Measurements from ENCODE around the gene PARVG.

PARVG gene

GRCh38 chr22:44181912-44182587 is 1.3 kb downstream of the PARVG start:
- no peak for DNase-seq

- peak in 1 of 2 donors; percentile 45 for DNase-seq
Measured at GRCh38 chr22:44182588-44183286, 2.0 kb downstream of the PARVG start.

DNA sequence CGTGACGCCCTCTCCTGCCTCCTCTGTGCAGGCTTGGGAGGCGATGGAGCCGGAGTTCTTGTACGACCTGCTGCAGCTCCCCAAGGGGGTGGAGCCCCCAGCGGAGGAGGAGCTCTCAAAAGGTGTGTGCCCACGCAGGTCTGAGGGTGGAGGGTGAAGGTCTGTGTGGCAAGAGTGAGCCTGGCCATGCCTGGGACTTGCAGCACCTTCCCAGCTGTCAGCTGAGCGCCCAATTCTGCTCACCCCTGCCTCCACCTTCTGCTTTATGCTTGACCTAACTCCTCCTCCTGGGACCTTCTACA is 2.5 kb downstream of the PARVG start:
- DNase-seq = no peak

- no peak for DNase-seq
Measured at GRCh38 chr22:44184006-44184405, 3.3 kb downstream of the PARVG start.

GRCh38 chr22:44185237-44186120 is 4.8 kb downstream of the PARVG start:
- no peak for DNase-seq

- no peak for DNase-seq
Measured at GRCh38 chr22:44186121-44186510, 5.4 kb downstream of the PARVG start.

GRCh38 chr22:44186737-44187136 is 6.0 kb downstream of the PARVG start:
- DNase-seq = no peak

DNA sequence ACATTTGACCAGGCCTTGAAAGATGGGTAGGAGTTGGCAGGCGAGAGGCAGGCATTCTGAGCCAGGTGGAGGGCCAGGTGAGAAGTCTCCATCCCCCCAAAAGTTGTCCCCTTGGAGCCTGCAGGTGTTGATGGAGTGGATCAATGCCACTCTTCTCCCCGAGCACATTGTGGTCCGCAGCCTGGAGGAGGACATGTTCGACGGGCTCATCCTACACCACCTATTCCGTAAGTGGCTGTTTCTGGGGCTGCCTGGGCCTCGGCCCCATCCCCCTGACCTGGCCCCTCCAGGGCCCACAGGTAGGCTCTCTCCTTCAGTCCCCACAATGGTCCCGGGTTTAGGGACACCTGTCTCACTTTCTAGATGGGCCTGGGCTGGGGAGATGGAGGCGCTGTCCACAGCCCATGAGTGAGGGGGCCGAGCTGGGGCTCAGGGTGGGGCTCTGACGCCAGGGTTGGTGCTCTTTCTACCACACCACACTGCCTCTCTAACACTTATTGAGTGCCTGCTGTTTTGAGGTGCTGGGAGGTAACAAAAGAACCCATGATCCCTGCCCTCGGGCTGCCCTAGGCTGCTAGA is 7.0 kb downstream of the PARVG start:
- DNase-seq = no peak

DNA sequence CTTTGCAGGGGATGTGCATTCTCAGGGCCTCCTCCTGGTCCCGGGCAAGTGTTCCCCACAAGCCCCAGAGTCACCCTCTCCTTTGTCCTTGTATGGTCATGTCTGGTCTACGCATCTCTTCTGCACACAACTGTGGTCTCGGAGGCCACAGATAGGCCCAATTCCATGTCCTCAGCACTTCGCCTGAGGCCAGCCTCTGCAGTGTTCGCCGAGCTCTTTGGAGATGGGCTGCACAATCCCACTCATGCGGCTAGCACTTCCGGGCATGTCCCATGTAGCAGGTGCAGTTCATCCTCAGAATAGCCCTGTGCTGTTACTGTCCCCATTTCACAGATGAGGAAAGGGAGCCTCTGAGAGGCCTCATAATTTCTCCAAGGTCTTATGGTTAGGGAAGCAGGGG is 7.6 kb downstream of the PARVG start:
- no peak for DNase-seq

GRCh38 chr22:44188986-44189630 is 8.4 kb downstream of the PARVG start:
- DNase-seq = no peak

GRCh38 chr22:44190381-44190976 is 9.8 kb downstream of the PARVG start:
- DNase-seq = no peak

DNA sequence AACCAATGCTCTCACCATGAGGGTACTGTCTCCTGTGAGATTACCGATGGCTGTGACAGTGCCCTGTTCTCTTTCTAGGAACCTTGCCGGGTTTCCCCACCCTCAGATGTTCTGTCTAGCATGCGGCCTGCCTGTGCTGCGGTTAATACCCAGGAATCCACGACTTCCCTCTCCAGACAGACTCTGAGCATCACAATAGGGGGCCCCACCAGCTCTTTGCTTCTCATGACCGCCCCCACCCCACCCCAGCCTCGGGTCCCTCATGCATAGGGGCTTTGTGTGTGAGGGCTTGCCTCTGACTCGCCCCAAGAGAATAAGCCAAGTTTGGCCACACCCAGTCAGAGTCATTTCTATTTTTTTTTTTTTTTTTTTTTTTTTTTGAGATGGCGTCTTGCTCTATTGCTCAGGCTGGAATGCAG is 10.3 kb downstream of the PARVG start:
- no peak for DNase-seq

DNA sequence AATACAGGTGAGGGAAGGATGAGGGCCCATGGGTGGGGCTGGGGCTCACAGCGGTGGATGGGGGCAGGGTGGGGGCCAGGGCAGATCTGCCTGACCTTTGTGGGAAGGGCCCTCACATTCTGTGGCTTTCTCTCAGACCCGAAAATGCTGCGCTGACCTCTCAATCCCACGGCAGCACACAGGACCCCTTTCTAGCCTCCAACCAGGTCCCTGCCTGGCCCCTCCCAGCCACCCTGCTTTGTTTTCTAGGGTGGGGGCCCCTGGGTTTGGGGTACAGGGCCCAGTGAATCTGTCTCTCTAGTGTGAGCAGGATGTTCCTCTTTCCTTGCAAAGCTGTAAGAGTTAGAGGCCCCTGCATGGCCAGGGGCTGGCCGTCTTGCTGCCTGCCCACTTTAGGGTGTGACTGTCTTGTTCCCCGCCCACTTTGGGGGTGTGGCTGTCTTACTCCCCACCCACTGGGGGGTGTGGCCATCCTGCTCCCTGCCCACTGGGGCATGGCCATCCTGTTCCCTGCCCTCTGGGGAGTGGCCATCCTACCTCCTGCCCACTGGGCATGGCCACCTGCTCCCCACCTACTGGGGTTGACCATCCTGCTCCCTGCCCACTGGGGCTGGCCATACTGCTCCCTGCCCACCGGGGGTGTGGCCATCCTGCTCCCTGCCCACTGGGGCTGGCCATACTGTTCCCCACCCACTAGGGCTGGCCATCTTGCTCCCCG is 11.5 kb downstream of the PARVG start:
- no peak for DNase-seq

DNA sequence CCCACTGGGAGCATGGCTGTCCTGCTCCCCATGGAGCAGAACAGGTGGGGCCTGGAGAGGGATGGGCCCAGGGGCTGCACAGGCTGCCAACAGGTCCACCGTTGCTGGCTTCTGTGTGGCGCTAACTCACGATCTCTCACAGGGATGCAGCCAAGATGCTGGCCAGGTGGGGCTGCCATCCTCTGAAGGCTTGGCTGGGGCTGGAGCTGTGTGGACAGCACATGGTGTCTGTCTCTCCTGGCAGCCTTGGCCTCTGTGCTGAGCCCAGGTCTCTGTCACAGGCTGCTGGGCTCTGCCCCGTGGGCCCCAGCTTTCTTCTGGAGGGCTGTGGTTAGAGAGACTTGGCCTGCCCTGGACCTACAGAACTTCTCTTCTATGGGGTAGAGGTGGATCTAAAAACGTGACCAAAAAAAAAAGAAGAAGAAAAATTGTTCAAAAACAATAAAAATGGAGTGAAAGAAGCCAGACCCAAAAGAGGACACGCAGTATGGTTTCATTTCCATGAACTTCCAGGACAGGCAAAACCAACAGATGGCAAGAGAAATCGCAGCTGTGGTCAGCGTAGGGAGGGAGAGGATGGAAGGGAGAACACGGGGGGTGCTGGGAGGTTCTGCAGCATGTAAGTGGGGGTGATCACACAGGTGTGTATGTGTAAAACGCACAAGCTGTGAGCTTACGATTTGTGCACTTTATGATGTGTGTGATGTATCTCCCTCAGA is 12.2 kb downstream of the PARVG start:
- no peak for DNase-seq

DNA sequence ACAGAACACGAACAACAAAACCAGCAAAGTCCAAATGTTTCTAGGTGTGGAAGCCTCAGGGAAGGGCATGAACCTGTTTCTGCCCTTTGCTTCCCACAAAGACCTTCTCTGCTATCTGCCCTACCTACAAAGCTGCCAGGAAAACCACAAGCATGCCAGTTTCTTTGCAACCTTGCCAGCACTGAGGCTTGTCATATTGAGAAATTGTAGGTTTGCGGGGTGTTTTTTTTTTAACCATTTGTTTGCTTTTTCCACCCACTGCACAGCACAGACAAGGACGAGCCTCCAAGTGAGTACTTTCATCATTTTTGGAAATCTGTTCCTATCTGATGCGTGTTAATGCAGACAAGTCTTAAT is 12.8 kb downstream of the PARVG start:
- no peak for DNase-seq

DNA sequence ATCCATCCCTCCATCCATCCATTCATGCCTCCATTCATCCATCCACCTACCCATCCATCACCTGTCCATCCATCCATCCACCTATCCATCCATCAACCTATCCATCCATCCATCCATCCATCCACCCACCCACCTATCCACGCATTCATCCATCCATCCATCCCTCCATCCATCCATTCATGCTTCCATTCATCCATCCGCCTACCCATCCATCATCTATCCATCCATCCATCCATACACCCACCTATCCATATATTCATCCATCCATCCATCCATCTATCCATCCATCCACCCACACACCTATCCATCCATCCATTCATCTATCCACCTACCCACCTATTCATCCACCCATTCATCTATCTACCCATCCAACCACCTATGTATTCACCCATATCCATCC is 13.8 kb downstream of the PARVG start:
- no peak for DNase-seq

DNA sequence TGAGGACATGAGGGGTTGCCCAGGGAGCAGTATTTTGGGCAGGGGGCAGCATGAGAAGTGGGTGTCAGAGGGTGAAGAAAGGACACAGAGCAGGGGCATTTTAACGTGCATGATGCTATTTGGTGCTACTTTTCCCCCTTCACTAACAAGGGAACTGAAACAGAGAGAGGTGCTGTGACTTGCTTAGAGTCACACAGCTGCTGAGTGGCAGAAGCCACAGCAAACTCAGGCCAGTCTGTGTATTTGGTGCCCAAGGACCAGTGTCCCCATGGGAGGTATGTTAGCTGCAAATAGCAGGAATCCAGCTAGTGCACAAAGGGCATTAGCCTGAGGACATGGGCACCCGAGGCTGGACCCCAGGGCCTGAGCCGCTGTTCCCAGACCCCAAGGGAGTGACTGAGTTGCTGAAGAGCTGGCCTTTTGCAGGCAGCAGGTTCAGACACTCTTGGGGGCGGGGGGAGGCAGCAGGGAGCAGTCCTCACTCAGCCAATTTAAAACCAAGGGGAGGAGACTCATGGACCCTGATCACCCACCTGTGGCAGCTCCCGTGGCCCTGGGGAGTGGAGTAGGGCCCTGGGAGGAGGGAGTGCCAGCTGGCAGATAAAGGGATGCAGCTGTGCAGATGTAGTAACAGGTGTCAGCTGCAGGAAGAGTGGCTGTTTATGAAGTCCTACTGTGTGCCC is 14.6 kb downstream of the PARVG start:
- no peak for DNase-seq

GRCh38 chr22:44196241-44196640 is 15.5 kb downstream of the PARVG start:
- DNase-seq = no peak

DNA sequence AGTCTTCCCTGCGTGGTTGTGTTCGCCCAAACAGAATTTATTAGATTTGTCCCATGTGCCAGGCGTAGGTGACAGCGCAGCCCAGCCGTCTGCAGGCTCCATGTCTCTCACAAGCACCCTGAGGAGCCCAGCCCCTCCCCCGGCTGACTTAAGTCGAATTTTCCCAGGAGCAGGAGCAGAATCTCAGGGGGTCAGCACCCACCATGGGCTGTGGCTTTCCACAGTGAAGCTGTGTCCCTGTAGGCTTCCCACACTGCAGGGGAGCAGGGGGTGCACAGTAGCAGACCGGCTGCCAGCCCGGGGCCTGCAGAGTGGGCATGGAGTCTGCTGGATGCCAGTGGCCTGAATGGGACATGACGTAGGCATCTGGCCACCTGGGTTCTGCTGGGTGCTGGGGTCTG is 16.0 kb downstream of the PARVG start:
- no peak for DNase-seq

DNA sequence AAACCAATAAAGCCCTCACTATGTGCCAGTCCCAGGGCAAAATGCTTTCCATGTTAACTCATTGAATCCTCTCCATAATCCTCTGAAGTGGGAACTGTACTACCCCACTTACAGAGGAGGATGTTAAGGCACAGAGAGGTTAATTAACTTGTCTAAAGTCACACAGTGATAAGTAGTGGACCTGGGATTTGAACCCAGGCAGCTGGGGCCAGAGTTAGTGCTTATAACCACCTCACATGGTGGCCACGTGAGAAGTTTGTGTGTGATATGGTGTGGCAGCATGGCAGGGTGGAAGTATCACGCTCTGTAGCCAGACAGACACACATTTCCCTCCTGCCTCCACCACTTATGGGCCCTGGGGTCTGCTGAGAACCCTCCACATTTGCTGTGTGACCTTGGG is 16.5 kb downstream of the PARVG start:
- no peak for DNase-seq

GRCh38 chr22:44199164-44199563 is 18.4 kb downstream of the PARVG start:
- no peak for DNase-seq

Data from hippocampal formation (tissue), 2 donors.